H1 (cell line): Measurements from ENCODE around the gene SPAG8. TPM values are rescaled to one million over a fixed set of nuclear protein-coding genes. Genes with fewer than 3 reads are reported as not detected.

ENCODE experiments used
- CTCF ChIA-PET: fragments of 300-600 bp; sonication (Branson Sonifier 250); formaldehyde crosslinking; loops from one replicate; lab custom pipeline; 2021; ENCODE audit not compliant: partially characterized antibody; lab: Charles Lee
- POLR2A ChIA-PET: fragments of 300-600 bp; sonication (Branson Sonifier 250); formaldehyde crosslinking; loops from one replicate; lab custom pipeline; 2021; ENCODE audit warnings: inconsistent platforms; ENCODE audit not compliant: partially characterized antibody; lab: Charles Lee
- DNase-seq, 2 experiments: peaks; one replicate each; pipeline versions ENCODE4 v3.0.0 to v3.0.0-alpha.2; 2010 to 2022; ENCODE audit warnings: low spot score in 2 of 2, low read depth in 1 of 2, mixed read lengths in 1 of 2
- FAIRE-seq: peaks from 2 replicates; lab custom pipeline; 2011; peaks lifted over from hg19 to GRCh38; lab: Jason Lieb, UNC
- H2AFZ ChIP-seq: 2 replicates; pipeline ENCODE4 v1.8.1; 2012; ENCODE audit warnings: low read length, inconsistent platforms
- H2AK5ac ChIP-seq: 2 replicates; pipeline ENCODE4 v1.6.1; 2013; ENCODE audit warnings: low read depth, low read length
- H2BK120ac ChIP-seq: replicated peaks from 2 replicates; pipeline ENCODE3; 2013; ENCODE audit warnings: low read depth, low read length, inconsistent platforms
- H2BK12ac ChIP-seq: 2 replicates; pipeline ENCODE4 v1.6.1; 2013; ENCODE audit warnings: low read depth, low read length
- H2BK15ac ChIP-seq: 2 replicates; pipeline ENCODE4 v1.6.1; 2013; ENCODE audit warnings: low read length
- H2BK20ac ChIP-seq: 2 replicates; pipeline ENCODE4 v1.6.1; 2013; ENCODE audit warnings: low read length
- H2BK5ac ChIP-seq: 2 replicates; pipeline ENCODE4 v1.6.1; 2013; ENCODE audit warnings: low read depth, low read length
- H3K14ac ChIP-seq: 2 replicates; pipeline ENCODE4 v1.6.1; 2013; ENCODE audit warnings: inconsistent platforms; ENCODE audit not compliant: insufficient read length
- H3K18ac ChIP-seq: 2 replicates; pipeline ENCODE4 v1.6.1; 2013; ENCODE audit warnings: low read length; ENCODE audit errors: extremely low read depth
- H3K23ac ChIP-seq: 2 replicates; pipeline ENCODE4 v1.6.1; 2013; ENCODE audit warnings: inconsistent platforms; ENCODE audit not compliant: insufficient read length
- H3K23me2 ChIP-seq: 2 replicates; pipeline ENCODE4 v1.6.1; 2013; ENCODE audit warnings: low read depth, low read length
- H3K27ac ChIP-seq: 2 replicates; pipeline ENCODE4 v1.6.1; 2011; ENCODE audit warnings: low read depth, low read length, inconsistent platforms
- H3K27me3 ChIP-seq, 4 experiments: replicated peaks in 1 of 4; 1 replicate in 1 of 4; 2 replicates in 3 of 4; pipeline versions ENCODE4 v1.6.1 to v1.8.1; 2011 to 2013; ENCODE audit warnings: low read length in 3 of 4, mild to moderate bottlenecking in 3 of 4, inconsistent platforms in 2 of 4, mixed read lengths in 2 of 4, moderate library complexity in 1 of 4; ENCODE audit not compliant: control insufficient read depth in 3 of 4, insufficient read depth in 3 of 4; ENCODE audit errors: extremely low read depth in 1 of 4
- H3K36me3 ChIP-seq, 4 experiments: 2 replicates each; pipeline versions ENCODE4 v1.6.1 to v1.8.1; 2011 to 2013; ENCODE audit warnings: mild to moderate bottlenecking in 4 of 4, low read length in 3 of 4, moderate library complexity in 2 of 4, control low read depth in 1 of 4, inconsistent platforms in 1 of 4; ENCODE audit not compliant: insufficient read depth in 4 of 4, control insufficient read depth in 2 of 4
- H3K4ac ChIP-seq: replicated peaks from 2 replicates; pipeline ENCODE3; 2013; ENCODE audit warnings: low read length, low read depth, mixed read lengths, inconsistent platforms; ENCODE audit not compliant: insufficient read length
- H3K4me1 ChIP-seq, 4 experiments: replicated peaks in 1 of 4; 1 replicate in 1 of 4; 2 replicates in 3 of 4; pipeline versions ENCODE4 v1.6.1 to v1.8.1; 2011 to 2013; ENCODE audit warnings: low read length in 3 of 4, inconsistent platforms in 2 of 4, mixed read lengths in 1 of 4; ENCODE audit not compliant: insufficient read depth in 4 of 4, control insufficient read depth in 3 of 4
- H3K4me2 ChIP-seq, 2 experiments: 2 replicates each; pipeline versions ENCODE4 v1.6.1 to v1.8.1; 2011 to 2013; ENCODE audit warnings: low read depth in 2 of 2, low read length in 2 of 2, control low read depth in 1 of 2, inconsistent platforms in 1 of 2, mild to moderate bottlenecking in 1 of 2; ENCODE audit not compliant: insufficient read depth in 1 of 2
- H3K4me3 ChIP-seq, 4 experiments: fragments of 200-600, 300-600 bp in 1 of 4; sonication (generic), shearing (Covaris generic), sonication (Bioruptor Twin) in 1 of 4; 2 replicates each; pipeline versions ENCODE4 v1.5.1 to v1.8.1; 2011 to 2016; ENCODE audit warnings: low read length in 4 of 4, low read depth in 3 of 4, control low read depth in 2 of 4, inconsistent platforms in 2 of 4, mild to moderate bottlenecking in 2 of 4, mixed read lengths in 1 of 4, moderate library complexity in 1 of 4; ENCODE audit not compliant: insufficient read depth in 2 of 4; ENCODE audit errors: extremely low read depth in 1 of 4
- H3K56ac ChIP-seq: replicated peaks from 2 replicates; pipeline ENCODE3; 2013; ENCODE audit warnings: low read depth, mild to moderate bottlenecking, mixed read lengths, low read length, inconsistent platforms; ENCODE audit not compliant: insufficient read length
- H3K79me1 ChIP-seq: 2 replicates; pipeline ENCODE4 v1.6.1; 2013; ENCODE audit warnings: low read depth, low read length, control low read depth
- H3K79me2 ChIP-seq, 2 experiments: 2 replicates each; pipeline versions ENCODE4 v1.6.1 to v1.8.1; 2012 to 2013; ENCODE audit warnings: low read length in 2 of 2, mild to moderate bottlenecking in 2 of 2, inconsistent platforms in 1 of 2; ENCODE audit not compliant: insufficient read depth in 2 of 2, control insufficient read depth in 1 of 2
- H3K9ac ChIP-seq, 4 experiments: replicated peaks in 1 of 4; 1 replicate in 1 of 4; 2 replicates in 3 of 4; pipeline versions ENCODE4 v1.6.1 to v1.8.1; 2011 to 2013; ENCODE audit warnings: low read depth in 3 of 4, low read length in 3 of 4, control low read depth in 2 of 4, mild to moderate bottlenecking in 2 of 4, moderate library complexity in 2 of 4, inconsistent platforms in 1 of 4; ENCODE audit errors: extremely low read depth in 1 of 4
- H3K9me3 ChIP-seq, 2 experiments: 2 replicates each; pipeline versions ENCODE4 v1.6.1 to v1.8.1; 2012 to 2013; ENCODE audit warnings: mild to moderate bottlenecking in 2 of 2, moderate library complexity in 2 of 2, control low read depth in 1 of 2, inconsistent platforms in 1 of 2, low read depth in 1 of 2, low read length in 1 of 2, mixed read lengths in 1 of 2; ENCODE audit not compliant: insufficient read depth in 2 of 2
- H4K20me1 ChIP-seq, 2 experiments: replicated peaks in 1 of 2; 2 replicates each; pipeline versions ENCODE3 to v1.8.1; 2011 to 2013; ENCODE audit warnings: inconsistent platforms in 2 of 2, low read length in 2 of 2, mild to moderate bottlenecking in 1 of 2; ENCODE audit not compliant: insufficient read depth in 2 of 2, control insufficient read depth in 1 of 2
- H4K5ac ChIP-seq: 2 replicates; pipeline ENCODE4 v1.6.1; 2013; ENCODE audit warnings: low read length, low read depth, mixed read lengths, inconsistent platforms; ENCODE audit not compliant: insufficient read length
- H4K8ac ChIP-seq: 2 replicates; pipeline ENCODE4 v1.8.0; 2013; ENCODE audit warnings: mild to moderate bottlenecking, moderate library complexity, low read length, inconsistent platforms; ENCODE audit not compliant: insufficient read depth; ENCODE audit errors: extremely low read depth
- H4K91ac ChIP-seq: replicated peaks from 2 replicates; pipeline ENCODE3; 2013; ENCODE audit warnings: low read length, mixed read lengths, inconsistent platforms; ENCODE audit not compliant: insufficient read length
- ASH2L ChIP-seq: fragments of 200-600, 300-600 bp; sonication (generic); IDR thresholded peaks from one replicate; pipeline ENCODE4 v1.7.1; 2017; ENCODE audit warnings: low read length
- FOSL1 ChIP-seq: IDR thresholded peaks from 2 replicates; pipeline ENCODE4 v1.6.1; 2011; ENCODE audit warnings: mild to moderate bottlenecking, low read depth, low read length, moderate library complexity; ENCODE audit not compliant: insufficient read depth
- KDM4A ChIP-seq: IDR thresholded peaks from one replicate; pipeline ENCODE4 v1.7.1; 2012; ENCODE audit warnings: low read depth, mild to moderate bottlenecking, moderate library complexity, low read length, inconsistent platforms; ENCODE audit not compliant: severe bottlenecking
- POU5F1 ChIP-seq: IDR thresholded peaks from 2 replicates; pipeline ENCODE4 v1.6.1; 2011; ENCODE audit warnings: low read depth, mild to moderate bottlenecking, low read length, moderate library complexity
- RNF2 ChIP-seq: fragments of 200-900, 300-1000 bp; sonication (generic); IDR thresholded peaks from 2 replicates; pipeline ENCODE4 v1.7.1; 2016; ENCODE audit warnings: borderline replicate concordance, low read depth, mild to moderate bottlenecking, antibody characterized with exemption, low read length; ENCODE audit not compliant: poor library complexity, severe bottlenecking; ENCODE audit errors: missing control alignments
- SRF ChIP-seq: IDR thresholded peaks from 2 replicates; pipeline ENCODE4 v1.6.1; 2011; ENCODE audit warnings: mild to moderate bottlenecking, low read depth, low read length, moderate library complexity
- WGBS, 2 experiments: shearing (Covaris generic) in 1 of 2; methylation state at CpG; one replicate each; pipeline versions ENCODE4 v1.1.6 to v1.1.7; 2013 to 2015; ENCODE audit warnings: low lambda C conversion rate in 2 of 2, mixed read lengths in 2 of 2, inconsistent platforms in 1 of 2, low coverage in 1 of 2, missing lambda C conversion rate in 1 of 2; ENCODE audit not compliant: insufficient replicate concordance in 2 of 2, insufficient coverage in 1 of 2, insufficient read length in 1 of 2; ENCODE audit errors: extremely low coverage in 1 of 2, missing lambda C conversion rate in 1 of 2; 5-methylcytosine and 5-hydroxymethylcytosine counted together
- polyA plus RNA-seq, 7 experiments: library from polyadenylated mRNA; depleted of rRNA in 3 of 7; stranded (reverse) in 5 of 7; unstranded in 2 of 7; fragments of >200 nt in 5 of 7; fragments of 200-250 nt in 2 of 7; gene quantifications; 1 replicate in 5 of 7; 2 replicates in 1 of 7; 4 replicates in 1 of 7; pipeline versions ENCODE4 v1.2.1 to v1.2.3, GENCODE V29; 2011 to 2013; ENCODE audit warnings: missing spikeins in 2 of 7, mixed read lengths in 2 of 7
- total RNA-seq: library from RNA; stranded (reverse); fragmentation: NEBNext Ultra II Directional; extraction: Animal tissue kit (Norgen Biotek cat#: 25700); gene quantifications from 2 replicates; pipeline ENCODE4 v1.2.1, GENCODE V29; 2021
- TF ChIP-seq, protein P1 (sequence below): IDR thresholded peaks from 2 replicates; pipeline ENCODE4 v1.6.1; 2012; ENCODE audit warnings: inconsistent platforms

The SPAG8 gene
- total and polyA plus RNA-seq, 2 of the 8 experiments (the other 6 are each of a cell fraction or from before 2014, with no cell fraction given), result 0.37 to 0.44 TPM

DNA sequence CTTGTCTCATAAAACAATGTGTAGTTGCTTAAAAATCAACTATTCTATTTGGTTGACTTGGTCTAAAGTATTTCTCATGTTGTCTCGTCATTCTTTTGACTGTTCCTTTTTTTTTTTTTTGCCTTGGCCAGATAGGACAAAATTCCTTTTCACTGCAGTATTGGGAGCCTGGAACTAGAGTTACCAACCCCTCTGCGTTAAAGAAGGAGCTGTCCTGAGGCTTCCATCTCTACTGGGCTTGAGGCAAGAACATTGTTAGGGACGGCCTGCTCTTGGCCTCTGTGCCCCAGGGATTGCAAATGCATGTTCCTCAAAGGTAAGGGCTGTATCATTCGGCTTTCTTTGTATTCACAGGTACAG lies 22.1 kb downstream of the SPAG8 start:
- H3K79me1 ChIP-seq, result no peaks in the 10 kb centered on the region
- H3K4me3 ChIP-seq, result peak overlapping the region in 1 of 4 experiments; percentile 56; a peak in 1 of 8 replicates
- 57% methylated on average over 4 of the region's 4 CpGs; no CpG with 5 or more reads in 1 of the 2 experiments for WGBS, 2 experiments
- H2AK5ac ChIP-seq, result no peak overlapping the region
- no peak overlapping the region for H4K91ac ChIP-seq
- H2BK15ac ChIP-seq, result no peak overlapping the region
- H3K23me2 ChIP-seq, result peaks cover 5% of the 10 kb centered on the region; the same call in 1 of the 2 replicates
- no peak overlapping the region for H4K8ac ChIP-seq
- no peak for DNase-seq
- no peaks in the 10 kb centered on the region for H3K9me3 ChIP-seq
- no peak overlapping the region; a peak in 1 of 4 replicates for H3K4me2 ChIP-seq
- H3K4me1 ChIP-seq, result peaks cover 5 to 13% (median 7%) of the 10 kb centered on the region in 4 experiments; a peak in 6 of 7 replicates
- no peak for FAIRE-seq
- no peak overlapping the region for H3K14ac ChIP-seq
- H3K79me2 ChIP-seq, result no peaks in the 10 kb centered on the region
- no peaks in the 10 kb centered on the region for H4K20me1 ChIP-seq
- H3K23ac ChIP-seq, result no peak overlapping the region
- H2BK5ac ChIP-seq, result no peak overlapping the region
- H2BK12ac ChIP-seq, result no peak overlapping the region
- no peak overlapping the region for H3K9ac ChIP-seq
- no peak overlapping the region for H2BK120ac ChIP-seq
- H3K56ac ChIP-seq, result no peak overlapping the region
- H2AFZ ChIP-seq, result peak overlapping the region; percentile 46; the same call in 1 of the 2 replicates
- no peak overlapping the region for H2BK20ac ChIP-seq
- H3K36me3 ChIP-seq, result no peaks in the 10 kb centered on the region
- H3K18ac ChIP-seq, result no peak overlapping the region
- H3K4ac ChIP-seq, result no peak overlapping the region
- peaks cover 0 to 10% (median 0%) of the 10 kb centered on the region in 4 experiments; a peak in 4 of 7 replicates for H3K27me3 ChIP-seq
- no peak overlapping the region for H3K27ac ChIP-seq
- POLR2A ChIA-PET, result interaction anchor here (0.6 to 3.9 kb wide), 12 partner anchors 9 to 98 kb away, joined by 3 to 38 read pairs (median 4); partner anchors contain the start of genes CREB3, FAM221B, HINT2 and SPAG8
- no peak overlapping the region for H4K5ac ChIP-seq
- CTCF ChIA-PET, result interaction anchor here (0.6 to 4.0 kb wide), 52 partner anchors 9 to 233 kb away, joined by 3 to 67 read pairs (median 5); partner anchors contain the start of genes FAM221B, HINT2, MSMP and SPAG8
- TF ChIP-seq RNF2 (no peak), FOSL1 (no peak), SRF (no peak), KDM4A (no peak), ASH2L (no peak), POU5F1 (no peak)
- TF ChIP-seq, protein P1, sequence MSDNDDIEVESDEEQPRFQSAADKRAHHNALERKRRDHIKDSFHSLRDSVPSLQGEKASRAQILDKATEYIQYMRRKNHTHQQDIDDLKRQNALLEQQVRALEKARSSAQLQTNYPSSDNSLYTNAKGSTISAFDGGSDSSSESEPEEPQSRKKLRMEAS, result no peak
